Activated naive CD4-positive, alpha-beta T cell treated with anti-CD3 and anti-CD28 coated beads, Interleukin-2, amount 50 U/mL, for 72 hours (primary cell): ENCODE data around the gene FYB2. TPM values are rescaled to one million over a fixed set of nuclear protein-coding genes. Genes with fewer than 3 reads are reported as not detected.

Experiments used
- ATAC-seq, 2 donors: fragments of 150-1000 bp; cut with Tn5 transposase; 2 replicates each; pipeline ENCODE4 v1.10.0; 2021; ENCODE audit warnings: mild to moderate bottlenecking in 2 of 2, moderate library complexity in 2 of 2
- DNase-seq, 2 donors: peaks; one replicate each; pipeline ENCODE4 v3.0.0; 2021 to 2022; ENCODE audit warnings: low spot score in 2 of 2
- H3K27ac Mint-ChIP-seq, 2 donors: one replicate each; pipeline ENCODE4 v1.8.0; 2022; ENCODE audit warnings: mild to moderate bottlenecking in 2 of 2, mixed read lengths in 2 of 2
- H3K36me3 Mint-ChIP-seq, 2 donors: one replicate each; pipeline ENCODE4 v1.8.0; 2022; ENCODE audit warnings: mixed read lengths in 2 of 2
- H3K9me3 Mint-ChIP-seq, 2 donors: one replicate each; pipeline ENCODE4 v1.8.0; 2022; ENCODE audit warnings: mixed read lengths in 2 of 2
- total RNA-seq, 2 donors: library from RNA; stranded (reverse); gene quantifications; one replicate each; pipeline ENCODE4 v1.2.3, GENCODE V29; 2022

FYB2 gene
- total RNA-seq, 2 donors from 2014 or later, result not detected

- peaks cover 6% of the 10 kb centered on the region in 2 donors for H3K9me3 Mint-ChIP-seq
Measured at GRCh38 chr1:56816264-56816663, 2.9 kb downstream of the FYB2 start.

GRCh38 chr1:56814205-56814604 is 5.0 kb downstream of the FYB2 start:
- ATAC-seq, result no peak
- no peak for DNase-seq
- no peak overlapping the region for H3K27ac Mint-ChIP-seq
- H3K9me3 Mint-ChIP-seq, result peaks cover 6% of the 10 kb centered on the region in 2 donors
- peaks cover 0 to 5% of the 10 kb centered on the region in 2 donors for H3K36me3 Mint-ChIP-seq

More at GRCh38 chr1:56816264-56816663, 2.9 kb downstream of the FYB2 start:
- ATAC-seq (peak; percentile 41 to 49), DNase-seq (no peak)
- Mint-ChIP-seq H3K27ac (no peak overlapping the region), H3K36me3 (peaks cover 0 to 5% of the 10 kb centered on the region in 2 donors)

- Mint-ChIP-seq H3K36me3 (peaks cover 0 to 5% of the 10 kb centered on the region in 2 donors), H3K27ac (no peak overlapping the region)
- no peak for DNase-seq
Measured at GRCh38 chr1:56811331-56811730, 7.9 kb downstream of the FYB2 start.

GRCh38 chr1:56808410-56808809 is 10.8 kb downstream of the FYB2 start:
- Mint-ChIP-seq H3K27ac (no peak overlapping the region), H3K36me3 (no peaks in the 10 kb centered on the region), H3K9me3 (no peaks in the 10 kb centered on the region)
- DNase-seq, result no peak
- no peak for ATAC-seq

More at GRCh38 chr1:56811331-56811730, 7.9 kb downstream of the FYB2 start:
- H3K9me3 Mint-ChIP-seq, result peaks cover 6% of the 10 kb centered on the region in 2 donors
- no peak for ATAC-seq

GRCh38 chr1:56806804-56807203 is 12.4 kb downstream of the FYB2 start:
- no peak overlapping the region for H3K27ac Mint-ChIP-seq
- ATAC-seq, result no peak
- DNase-seq, result no peak
- no peaks in the 10 kb centered on the region for H3K36me3 Mint-ChIP-seq
- H3K9me3 Mint-ChIP-seq, result no peaks in the 10 kb centered on the region

GRCh38 chr1:56803561-56804156 is 15.5 kb downstream of the FYB2 start:
- H3K36me3 Mint-ChIP-seq, result no peaks in the 10 kb centered on the region
- no peak overlapping the region for H3K27ac Mint-ChIP-seq
- ATAC-seq, result no peak
- DNase-seq, result no peak
- no peaks in the 10 kb centered on the region for H3K9me3 Mint-ChIP-seq

GRCh38 chr1:56799605-56800400 is 19.4 kb downstream of the FYB2 start:
- peaks cover 0 to 3% of the 10 kb centered on the region in 2 donors for H3K9me3 Mint-ChIP-seq
- DNase-seq (no peak), ATAC-seq (no peak)
- H3K27ac Mint-ChIP-seq, result no peak overlapping the region
- H3K36me3 Mint-ChIP-seq, result no peaks in the 10 kb centered on the region

GRCh38 chr1:56798053-56798471 is 21.1 kb downstream of the FYB2 start:
- H3K9me3 Mint-ChIP-seq, result peaks cover 0 to 3% of the 10 kb centered on the region in 2 donors
- no peak for ATAC-seq
- no peak overlapping the region for H3K27ac Mint-ChIP-seq
- no peaks in the 10 kb centered on the region for H3K36me3 Mint-ChIP-seq
- no peak for DNase-seq

GRCh38 chr1:56797065-56797685 is 22.0 kb downstream of the FYB2 start:
- no peak overlapping the region for H3K27ac Mint-ChIP-seq
- ATAC-seq (no peak), DNase-seq (no peak)
- peaks cover 0 to 3% of the 10 kb centered on the region in 2 donors for H3K9me3 Mint-ChIP-seq
- H3K36me3 Mint-ChIP-seq, result no peaks in the 10 kb centered on the region

GRCh38 chr1:56795870-56796269 is 23.3 kb downstream of the FYB2 start:
- no peak overlapping the region for H3K27ac Mint-ChIP-seq
- DNase-seq, result no peak
- H3K9me3 Mint-ChIP-seq, result peaks cover 0 to 3% of the 10 kb centered on the region in 2 donors
- ATAC-seq, result no peak
- H3K36me3 Mint-ChIP-seq, result no peaks in the 10 kb centered on the region

- H3K9me3 Mint-ChIP-seq, result peaks cover 0 to 5% of the 10 kb centered on the region in 2 donors
- H3K27ac Mint-ChIP-seq, result no peak overlapping the region
- ATAC-seq (no peak), DNase-seq (no peak)
- peaks cover 0 to 8% of the 10 kb centered on the region in 2 donors for H3K36me3 Mint-ChIP-seq
Measured at GRCh38 chr1:56790036-56790435, 29.2 kb downstream of the FYB2 start.

GRCh38 chr1:56788588-56788987 is 30.6 kb downstream of the FYB2 start:
- Mint-ChIP-seq H3K27ac (peak overlapping the region in 1 of 2 donors; percentile 55), H3K36me3 (peaks cover 0 to 8% of the 10 kb centered on the region in 2 donors), H3K9me3 (peaks cover 0 to 5% of the 10 kb centered on the region in 2 donors)
- ATAC-seq (no peak), DNase-seq (no peak)

GRCh38 chr1:56788102-56788501 is 31.1 kb downstream of the FYB2 start:
- H3K36me3 Mint-ChIP-seq, result peaks cover 0 to 8% of the 10 kb centered on the region in 2 donors
- DNase-seq (no peak), ATAC-seq (no peak)
- H3K9me3 Mint-ChIP-seq, result peaks cover 0 to 5% of the 10 kb centered on the region in 2 donors
- no peak overlapping the region for H3K27ac Mint-ChIP-seq

- DNase-seq, result no peak
- ATAC-seq, result no peak
- no peak overlapping the region for H3K27ac Mint-ChIP-seq
- H3K36me3 Mint-ChIP-seq, result peaks cover 0 to 8% of the 10 kb centered on the region in 2 donors
- peaks cover 0 to 5% of the 10 kb centered on the region in 2 donors for H3K9me3 Mint-ChIP-seq
Measured at GRCh38 chr1:56787330-56787729, 31.9 kb downstream of the FYB2 start.

GRCh38 chr1:56782773-56783172 is 36.4 kb downstream of the FYB2 start:
- ATAC-seq, result no peak
- no peak overlapping the region for H3K27ac Mint-ChIP-seq
- H3K9me3 Mint-ChIP-seq, result peaks cover 0 to 5% of the 10 kb centered on the region in 2 donors
- peaks cover 0 to 4% of the 10 kb centered on the region in 2 donors for H3K36me3 Mint-ChIP-seq
- DNase-seq, result no peak

- Mint-ChIP-seq H3K9me3 (peaks cover 0 to 4% of the 10 kb centered on the region in 2 donors), H3K36me3 (peaks cover 0 to 3% of the 10 kb centered on the region in 2 donors), H3K27ac (no peak overlapping the region)
- DNase-seq, result no peak
- ATAC-seq, result no peak
Measured at GRCh38 chr1:56780826-56781225, 38.4 kb downstream of the FYB2 start.

GRCh38 chr1:56780128-56780750 is 39.0 kb downstream of the FYB2 start:
- H3K27ac Mint-ChIP-seq, result no peak overlapping the region
- no peaks in the 10 kb centered on the region for H3K36me3 Mint-ChIP-seq
- no peak for DNase-seq
- ATAC-seq, result no peak
- peaks cover 0 to 2% of the 10 kb centered on the region in 2 donors for H3K9me3 Mint-ChIP-seq
